ENCODE measurements around the gene TP53.

TP53 gene

DNA sequence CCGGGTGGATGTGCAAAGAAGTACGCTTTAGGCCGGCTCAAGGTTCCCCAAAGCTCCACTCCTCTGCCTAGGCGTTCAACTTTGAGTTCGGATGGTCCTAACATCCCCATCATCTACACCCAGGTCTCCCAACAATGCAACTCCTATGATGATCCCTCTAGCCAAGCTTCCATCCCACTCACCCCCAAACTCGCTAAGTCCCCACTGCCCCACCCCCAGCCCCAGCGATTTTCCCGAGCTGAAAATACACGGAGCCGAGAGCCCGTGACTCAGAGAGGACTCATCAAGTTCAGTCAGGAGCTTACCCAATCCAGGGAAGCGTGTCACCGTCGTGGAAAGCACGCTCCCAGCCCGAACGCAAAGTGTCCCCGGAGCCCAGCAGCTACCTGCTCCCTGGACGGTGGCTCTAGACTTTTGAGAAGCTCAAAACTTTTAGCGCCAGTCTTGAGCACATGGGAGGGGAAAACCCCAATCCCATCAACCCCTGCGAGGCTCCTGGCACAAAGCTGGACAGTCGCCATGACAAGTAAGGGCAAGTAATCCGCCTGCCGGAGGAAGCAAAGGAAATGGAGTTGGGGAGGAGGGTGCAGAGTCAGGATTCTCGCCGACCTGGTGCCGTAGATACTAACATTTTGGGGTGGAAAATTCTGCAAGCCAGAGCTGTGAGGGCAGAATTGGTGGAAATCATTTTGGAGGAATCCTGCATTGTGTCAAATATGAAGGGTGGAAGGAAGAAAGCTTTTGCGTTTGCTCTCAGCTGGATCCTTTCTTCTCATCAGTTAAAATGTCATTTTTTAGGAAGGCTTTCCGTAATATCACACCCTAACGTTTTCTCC is at the start of gene TP53:
Gene TP53, minus strand, starts transcription at position 419 of the 836 bp plus-strand sequence. CDS start 10,896 bp downstream, outside the sequence.
- peak within 1 kb of the TSS; percentile 97 for H3K27ac ChIP-seq
- CTCF ChIA-PET = interaction anchor here (0.6 to 1.8 kb wide), 17 partner anchors 8 to 424 kb away, joined by 3 to 14 read pairs (median 3); partner anchors contain the start of gene FXR2
- POLR2A ChIA-PET (ENCODE audit: low non-redundant PET) = interaction anchor here (0.5 to 1.5 kb wide), 12 partner anchors 10 to 229 kb away, joined by 3 to 7 read pairs (median 4); partner anchors contain the start of genes FXR2, RNF227 and SAT2
- DNase-seq (ENCODE audit: low spot score) = peak; percentile 85
- TF ChIP-seq, protein P1, sequence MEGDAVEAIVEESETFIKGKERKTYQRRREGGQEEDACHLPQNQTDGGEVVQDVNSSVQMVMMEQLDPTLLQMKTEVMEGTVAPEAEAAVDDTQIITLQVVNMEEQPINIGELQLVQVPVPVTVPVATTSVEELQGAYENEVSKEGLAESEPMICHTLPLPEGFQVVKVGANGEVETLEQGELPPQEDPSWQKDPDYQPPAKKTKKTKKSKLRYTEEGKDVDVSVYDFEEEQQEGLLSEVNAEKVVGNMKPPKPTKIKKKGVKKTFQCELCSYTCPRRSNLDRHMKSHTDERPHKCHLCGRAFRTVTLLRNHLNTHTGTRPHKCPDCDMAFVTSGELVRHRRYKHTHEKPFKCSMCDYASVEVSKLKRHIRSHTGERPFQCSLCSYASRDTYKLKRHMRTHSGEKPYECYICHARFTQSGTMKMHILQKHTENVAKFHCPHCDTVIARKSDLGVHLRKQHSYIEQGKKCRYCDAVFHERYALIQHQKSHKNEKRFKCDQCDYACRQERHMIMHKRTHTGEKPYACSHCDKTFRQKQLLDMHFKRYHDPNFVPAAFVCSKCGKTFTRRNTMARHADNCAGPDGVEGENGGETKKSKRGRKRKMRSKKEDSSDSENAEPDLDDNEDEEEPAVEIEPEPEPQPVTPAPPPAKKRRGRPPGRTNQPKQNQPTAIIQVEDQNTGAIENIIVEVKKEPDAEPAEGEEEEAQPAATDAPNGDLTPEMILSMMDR (conservative IDR thresholded peaks at IDR 0.05; ENCODE audit: low read depth) = no peak

GRCh38 chr17:7732981-7733539 is 45.8 kb upstream of the TP53 start:
- no peak for DNase-seq (ENCODE audit: low spot score)
- no peak overlapping the region for H3K27ac ChIP-seq
- POLR2A ChIA-PET (ENCODE audit: low non-redundant PET) = no interaction called here
- CTCF ChIA-PET = no interaction called here
- TF ChIP-seq, protein P1 (conservative IDR thresholded peaks at IDR 0.05; ENCODE audit: low read depth) = no peak

- TF ChIP-seq, protein P1 (conservative IDR thresholded peaks at IDR 0.05; ENCODE audit: low read depth) = no peak
- no peak for DNase-seq (ENCODE audit: low spot score)
- ChIA-PET CTCF (interaction anchor here (0.6 kb wide), 3 partner anchors 9 to 159 kb away, joined by 3 to 5 read pairs (median 4); no protein-coding TSS in a partner anchor), POLR2A (ENCODE audit: low non-redundant PET) (no interaction called here)
- no peak overlapping the region for H3K27ac ChIP-seq
Measured at GRCh38 chr17:7729816-7730215, 42.5 kb upstream of the TP53 start.

GRCh38 chr17:7727886-7728285 is 40.6 kb upstream of the TP53 start:
- H3K27ac ChIP-seq = no peak overlapping the region
- no peak for DNase-seq (ENCODE audit: low spot score)
- CTCF ChIA-PET = interaction anchor here (1.0 kb wide), 1 partner anchor 11 kb away, joined by 5 read pairs; no protein-coding TSS in a partner anchor
- TF ChIP-seq, protein P1 (conservative IDR thresholded peaks at IDR 0.05; ENCODE audit: low read depth) = no peak
- POLR2A ChIA-PET (ENCODE audit: low non-redundant PET) = no interaction called here

DNA sequence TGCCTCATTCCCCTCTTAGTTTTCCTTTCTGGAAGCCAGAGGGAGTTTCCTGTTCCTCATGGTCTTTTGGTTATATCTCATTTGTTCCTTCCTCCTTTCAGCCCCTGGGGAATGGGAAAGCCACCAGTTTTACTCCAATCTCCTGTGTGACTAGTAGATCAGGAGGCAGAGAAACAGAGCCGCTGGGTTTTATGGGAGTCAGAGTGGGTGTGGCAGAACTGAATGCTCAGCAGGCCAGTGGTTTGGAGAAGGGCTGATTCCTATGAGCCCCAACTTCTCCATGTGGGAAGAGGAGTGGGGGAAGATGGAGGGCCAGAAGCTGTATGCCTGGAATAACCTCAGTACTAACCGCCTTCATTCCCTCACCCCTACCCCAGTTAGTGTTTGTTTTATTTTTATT is 34.3 kb upstream of the TP53 start:
- CTCF ChIA-PET = interaction anchor here (0.6 kb wide), 1 partner anchor 267 kb away, joined by 3 read pairs; no protein-coding TSS in a partner anchor

DNA sequence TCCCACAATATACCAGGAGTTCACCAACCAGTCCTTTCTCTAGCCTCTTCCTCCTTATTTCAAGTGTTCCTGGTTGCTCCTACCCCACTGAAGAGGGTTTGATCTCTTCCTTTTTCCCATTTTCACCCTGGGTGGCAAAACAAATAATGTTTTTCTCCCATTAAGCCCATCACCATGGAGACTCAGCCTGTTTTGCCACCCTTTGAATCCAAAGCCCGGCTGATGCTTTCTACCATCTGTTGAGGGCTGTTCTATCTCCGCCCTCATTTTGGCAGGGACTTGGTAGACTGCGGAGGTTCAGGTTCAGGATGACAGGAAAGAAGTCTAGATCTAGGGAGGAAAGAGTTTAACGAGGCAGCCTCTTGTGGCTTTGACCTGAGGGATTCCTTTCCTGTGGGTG is 32.8 kb upstream of the TP53 start:
- ChIA-PET POLR2A (ENCODE audit: low non-redundant PET) (no interaction called here), CTCF (no interaction called here)
- TF ChIP-seq, protein P1 (conservative IDR thresholded peaks at IDR 0.05; ENCODE audit: low read depth) = no peak
- no peak overlapping the region for H3K27ac ChIP-seq
- no peak for DNase-seq (ENCODE audit: low spot score)

More for the DNA sequence above, 34.3 kb upstream of the TP53 start:
- POLR2A ChIA-PET (ENCODE audit: low non-redundant PET) = no interaction called here
- DNase-seq (ENCODE audit: low spot score) = no peak
- H3K27ac ChIP-seq = no peak overlapping the region
- TF ChIP-seq, protein P1 (conservative IDR thresholded peaks at IDR 0.05; ENCODE audit: low read depth) = no peak
